Pancreas (tissue), 10 donors: ENCODE data around the gene CHRNA4. TPM values are rescaled to one million over a fixed set of nuclear protein-coding genes. Genes with fewer than 3 reads are reported as not detected.

Source experiments
- ATAC-seq, 4 donors: fragments of 200-7000 bp; cut with Tn5 transposase; one replicate each; pipeline versions ENCODE4 v1.8.0 to v1.9.1; 2020; ENCODE audit warnings: mild to moderate bottlenecking in 4 of 4, moderate library complexity in 4 of 4
- DNase-seq, 6 donors: peaks; one replicate each; pipeline ENCODE4 v3.0.0-alpha.2; 2020
- FAIRE-seq: peaks from 2 replicates; lab custom pipeline; 2012; peaks lifted over from hg19 to GRCh38; lab: Jason Lieb, UNC
- H3K27ac ChIP-seq, 4 donors: fragments of 200-600 bp; sonication (generic); 1 replicate in 3 of 4; 2 replicates in 1 of 4; pipeline versions ENCODE4 v1.5.0 to v1.8.0; 2020
- H3K27me3 ChIP-seq, 4 donors: fragments of 200-600 bp; one replicate each; pipeline ENCODE4 v1.8.0; 2021
- H3K36me3 ChIP-seq, 3 donors: fragments of 200-600 bp; sonication (generic) in 1 of 3; one replicate each; pipeline versions ENCODE4 v1.5.0 to v1.8.0; 2020 to 2021
- H3K4me1 ChIP-seq, 3 donors: fragments of 200-600 bp; one replicate each; pipeline ENCODE4 v1.8.0; 2021
- H3K4me3 ChIP-seq, 4 donors: fragments of 200-600 bp; sonication (generic) in 2 of 4; one replicate each; pipeline versions ENCODE4 v1.5.0 to v1.8.0; 2020 to 2021
- H3K9me3 ChIP-seq, 4 donors: fragments of 200-600 bp; one replicate each; pipeline ENCODE4 v1.8.0; 2021
- CTCF ChIP-seq, 4 donors: fragments of 200-600 bp; sonication (generic) in 3 of 4; IDR thresholded peaks; one replicate each; pipeline versions ENCODE4 v1.5.0 to v1.8.0; 2021; ENCODE audit warnings: antibody characterized with exemption in 4 of 4
- WGBS, 2 donors: extraction: QIAGEN DNeasy Blood & Tissue Kit; methylation state at CpG; one replicate each; pipeline ENCODE4 v1.1.7; 2013; 5-methylcytosine and 5-hydroxymethylcytosine counted together
- intact Hi-C, 3 donors: fragments of 100-400 bp; cut with DNase I; formaldehyde crosslinking; loops; one replicate each; pipeline versions ENCODE4 v1.11.1 to v1.14.2; 2022
- polyA plus RNA-seq, 2 donors: library from polyadenylated mRNA; stranded (reverse); fragments of 200-250 nt; gene quantifications; one replicate each; pipeline ENCODE4 v1.2.3, GENCODE V29; 2013
- total RNA-seq, 6 donors: library from RNA; stranded (reverse); fragmentation: NEBNext Ultra II Directional in 4 of 6; extraction: Animal tissue kit (Norgen Biotek cat#: 25700) in 4 of 6; gene quantifications; one replicate each; pipeline versions ENCODE4 v1.2.1 to v1.2.4, GENCODE V29; 2021 to 2023
- donor health status: healthy with polysubstance abuse.
- donor health status: DM: no; HTN: no; CAD: no; lungs with moderate emphysema.
- donor health status: DM: no; HTN: no; CAD: no.
- donor health status: control.
- donor health status: control.
- donor health status: Bipolar disorder and iron deficiency.
- donor health status: DM: yes; HTN: yes; CAD: no.
- donor health status: DM: no; HTN: no; CAD: no.
- donor health status: DM: no; HTN: no; CAD: no.
- donor health status: DM: yes; HTN: yes; CAD: no.

The CHRNA4 gene
- total and polyA plus RNA-seq, 8 donors = 0.02 to 0.47 TPM; not detected in 6

DNA sequence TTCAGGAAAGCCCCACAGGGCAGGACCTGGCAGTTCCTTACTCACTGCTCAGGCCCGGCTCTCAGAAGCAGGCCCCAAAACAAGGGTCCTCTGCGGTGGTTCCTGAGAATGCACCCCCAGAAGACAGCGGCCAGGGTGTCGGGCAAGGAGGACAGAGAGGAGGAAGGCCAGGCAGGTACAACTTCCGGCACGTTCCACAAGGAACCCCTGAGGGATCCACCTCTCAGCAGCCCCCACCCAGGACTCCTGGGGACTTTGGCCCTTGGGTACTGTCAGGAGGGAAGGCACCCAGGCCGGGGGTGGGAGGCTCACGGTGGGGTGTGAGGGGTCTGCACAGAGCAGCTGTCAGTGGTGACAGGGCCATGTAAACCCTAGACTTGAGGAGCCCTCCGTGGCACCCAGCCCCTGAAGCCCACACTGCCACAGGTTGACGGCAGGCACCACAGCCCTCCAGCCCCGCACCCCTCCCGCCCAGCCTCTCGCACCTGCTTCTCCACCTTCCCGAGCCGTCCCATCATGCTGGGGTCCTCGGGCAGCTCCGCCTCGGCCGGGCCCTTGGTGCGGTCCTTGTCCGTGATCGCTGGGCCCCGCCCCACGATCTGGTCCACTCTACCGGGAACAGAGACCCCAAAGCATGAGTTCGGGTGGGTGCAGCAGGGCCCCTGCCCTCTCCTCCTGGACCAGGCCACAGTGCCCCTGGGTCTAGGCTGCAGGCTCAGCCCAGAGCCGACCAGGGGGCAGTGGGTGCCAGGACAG is 47.0 kb upstream of the CHRNA4 start:
- Histone ChIP-seq H3K4me1 (no peaks in the 10 kb centered on the region), H3K4me3 (no peak overlapping the region), H3K36me3 (no peaks in the 10 kb centered on the region), H3K27me3 (no peaks in the 10 kb centered on the region), H3K9me3 (no peaks in the 10 kb centered on the region), H3K27ac (no peak overlapping the region)
- intact Hi-C loops = no loop called here
- no peak for ATAC-seq
- no peak for FAIRE-seq
- peak in 2 of 6 donors; percentile 17 to 68 for DNase-seq
- 78 to 87% methylated on average over 25 to 27 of the region's 27 CpGs for WGBS, 2 donors
- TF ChIP-seq CTCF (IDR thresholded peaks at IDR 0.05) = no peak

- Histone ChIP-seq H3K27ac (no peak overlapping the region), H3K9me3 (no peaks in the 10 kb centered on the region), H3K36me3 (no peaks in the 10 kb centered on the region), H3K4me3 (no peak overlapping the region), H3K27me3 (no peaks in the 10 kb centered on the region), H3K4me1 (no peaks in the 10 kb centered on the region)
- no peak for ATAC-seq
- WGBS, 2 donors = 77 to 88% methylated on average over 59 to 60 of the region's 60 CpGs
- no peak for FAIRE-seq
- DNase-seq = peak in 2 of 6 donors; percentile 21 to 49
- intact Hi-C loops = no loop called here
- no peak for TF ChIP-seq CTCF (IDR thresholded peaks at IDR 0.05)
These were observed 45.6 kb upstream of the CHRNA4 start for GRCh38 chr20:63406617-63407245.

DNA sequence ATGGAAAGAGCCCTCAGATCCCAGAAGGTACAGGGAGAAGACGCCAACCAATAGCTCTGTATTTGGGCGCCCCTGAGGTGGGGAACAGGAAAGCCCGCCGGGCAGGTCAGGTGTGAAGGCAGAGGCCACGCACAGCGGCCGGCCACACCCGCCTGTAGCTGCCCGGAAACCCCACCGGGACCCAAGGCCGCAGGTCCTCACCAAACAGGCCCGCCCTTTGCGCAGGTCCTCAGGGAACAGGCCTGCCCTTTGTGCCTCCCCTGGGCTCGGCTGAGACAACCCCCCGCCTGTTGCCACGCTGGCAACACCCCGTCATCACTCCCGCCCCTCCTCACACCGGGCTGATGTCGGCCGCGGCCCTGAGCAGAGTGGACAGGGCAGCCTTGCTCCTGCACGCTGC is 44.9 kb upstream of the CHRNA4 start:
- Histone ChIP-seq H3K4me1 (no peaks in the 10 kb centered on the region), H3K4me3 (no peak overlapping the region), H3K36me3 (no peaks in the 10 kb centered on the region), H3K27ac (no peak overlapping the region), H3K27me3 (no peaks in the 10 kb centered on the region), H3K9me3 (no peaks in the 10 kb centered on the region)
- DNase-seq (peak in 1 of 6 donors; percentile 18), FAIRE-seq (no peak), ATAC-seq (no peak)
- TF ChIP-seq CTCF (IDR thresholded peaks at IDR 0.05) = no peak
- WGBS, 2 donors = 47 to 62% methylated on average over 23 of the region's 23 CpGs
- intact Hi-C loops = no loop called here

DNA sequence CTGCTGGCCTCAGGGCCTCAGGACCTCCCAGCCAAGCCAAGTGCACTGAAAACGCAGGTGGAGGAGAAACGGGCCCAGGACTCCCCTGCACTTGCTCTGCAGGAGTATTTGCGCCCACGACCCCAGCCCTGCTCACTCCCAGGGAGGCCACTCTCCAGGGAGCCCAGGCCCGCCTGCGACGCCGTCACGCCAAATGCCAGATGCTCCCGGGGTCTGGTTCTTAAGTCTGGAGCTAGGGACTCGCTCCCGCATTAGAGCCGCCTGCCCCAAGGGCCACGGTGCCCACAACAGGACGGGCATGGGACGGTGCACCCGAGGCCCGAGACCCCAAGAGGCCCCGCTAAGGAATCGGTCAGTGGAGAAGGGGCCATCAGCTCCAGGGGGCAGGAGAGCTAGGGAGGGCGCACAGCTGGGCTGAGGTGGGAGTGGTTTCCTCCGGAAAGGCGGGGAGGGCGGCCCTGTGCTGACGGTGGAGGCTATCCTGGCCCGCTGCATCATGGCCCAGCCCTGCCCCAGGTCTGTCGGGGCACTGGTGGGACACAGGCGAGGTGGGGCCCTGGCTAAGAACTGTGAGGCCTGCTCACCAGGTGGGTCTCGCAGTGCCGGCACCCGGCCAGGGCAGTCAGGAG is 44.1 kb upstream of the CHRNA4 start:
- no peaks in the 10 kb centered on the region for H3K36me3 ChIP-seq
- TF ChIP-seq CTCF (IDR thresholded peaks at IDR 0.05) = no peak
- ATAC-seq (no peak), FAIRE-seq (no peak), DNase-seq (peak in 2 of 6 donors; percentile 20 to 67)
- no peaks in the 10 kb centered on the region for H3K9me3 ChIP-seq
- intact Hi-C loops = no loop called here
- no peaks in the 10 kb centered on the region for H3K27me3 ChIP-seq
- H3K4me3 ChIP-seq = no peak overlapping the region
- H3K27ac ChIP-seq = no peak overlapping the region
- no peaks in the 10 kb centered on the region for H3K4me1 ChIP-seq
- WGBS, 2 donors = 49 to 54% methylated on average over 28 to 31 of the region's 31 CpGs
